ENCODE results near the gene SRRM4.

The SRRM4 gene

DNA sequence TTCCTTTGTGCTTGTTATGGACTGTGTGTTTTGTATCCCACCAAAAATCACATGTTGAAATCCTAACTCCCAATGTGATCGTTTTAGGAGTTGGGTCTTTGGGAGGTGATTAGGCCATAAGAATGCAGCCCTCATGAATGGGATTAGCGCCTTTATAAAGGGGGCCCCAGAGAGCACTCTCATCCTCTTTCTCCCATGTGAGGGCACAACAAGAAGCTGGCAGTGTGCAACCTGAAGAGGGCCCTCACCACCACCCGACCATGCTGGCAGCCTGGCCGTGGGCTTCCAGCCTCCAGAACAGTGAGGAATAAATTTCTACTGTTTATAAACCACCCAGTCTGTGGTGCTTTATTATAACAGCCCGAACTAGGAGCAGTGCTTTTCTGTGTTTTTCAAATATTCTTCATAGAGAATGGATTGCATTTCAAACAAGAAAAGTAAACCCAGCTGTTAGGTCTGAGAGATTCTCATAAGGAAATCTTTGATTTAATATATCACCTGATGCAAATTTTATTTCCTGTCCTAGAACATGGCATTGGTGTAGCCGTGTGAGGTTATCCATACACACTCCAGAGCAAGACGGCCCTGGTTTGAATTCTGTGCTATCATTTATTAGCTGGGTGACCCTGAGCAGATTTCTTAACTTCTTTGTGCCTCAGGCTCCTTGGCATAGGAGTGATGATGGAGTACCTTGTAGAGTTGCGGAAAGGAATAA lies 225.2 kb downstream of the SRRM4 start:
- DNase-seq: no peak

DNA sequence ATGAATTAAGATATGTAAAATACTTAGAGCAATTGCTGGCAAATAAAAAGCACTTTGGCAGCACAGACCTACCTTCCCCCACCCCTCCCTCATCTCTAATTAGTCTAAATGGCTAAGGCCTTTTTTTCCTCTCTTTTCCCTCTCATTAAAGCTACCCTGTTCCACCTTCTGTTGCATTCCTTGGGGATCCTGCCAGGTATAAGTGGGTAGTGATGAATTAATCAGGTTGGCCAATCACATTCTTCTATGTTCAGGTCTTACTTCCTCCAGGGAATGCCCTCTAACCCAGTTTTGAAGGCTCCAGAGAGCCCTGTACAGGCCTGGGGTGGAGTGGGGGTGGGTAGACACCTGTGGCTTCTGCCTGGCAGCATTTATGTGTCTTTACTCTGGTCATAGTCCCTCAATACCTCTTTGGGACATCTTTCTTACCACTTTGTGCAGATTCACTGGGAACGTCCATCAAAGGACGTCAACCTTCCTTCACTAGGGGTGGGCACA lies 225.8 kb downstream of the SRRM4 start:
- no peak for DNase-seq

DNA sequence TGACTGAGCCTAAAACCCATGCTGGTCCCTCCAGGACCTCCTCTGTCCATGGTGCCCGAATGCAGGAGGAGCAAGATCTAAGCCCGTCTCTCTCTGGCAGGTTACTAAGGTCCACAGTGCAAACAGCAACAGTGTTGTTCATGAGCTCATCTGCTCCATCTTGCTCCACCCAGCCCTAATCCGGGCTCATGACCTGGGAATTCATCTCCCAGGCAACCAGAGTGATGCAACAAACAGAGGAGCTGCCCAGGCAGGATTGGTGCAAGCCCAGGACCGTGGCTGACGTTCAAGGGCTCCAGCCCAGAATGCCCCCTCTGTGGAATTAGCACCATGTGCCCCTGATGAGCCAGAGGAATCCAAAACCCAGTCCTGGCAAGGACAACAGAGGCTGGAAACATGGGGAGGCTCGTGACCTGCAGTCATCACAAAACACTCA lies 227.3 kb downstream of the SRRM4 start:
- DNase-seq: no peak

DNA sequence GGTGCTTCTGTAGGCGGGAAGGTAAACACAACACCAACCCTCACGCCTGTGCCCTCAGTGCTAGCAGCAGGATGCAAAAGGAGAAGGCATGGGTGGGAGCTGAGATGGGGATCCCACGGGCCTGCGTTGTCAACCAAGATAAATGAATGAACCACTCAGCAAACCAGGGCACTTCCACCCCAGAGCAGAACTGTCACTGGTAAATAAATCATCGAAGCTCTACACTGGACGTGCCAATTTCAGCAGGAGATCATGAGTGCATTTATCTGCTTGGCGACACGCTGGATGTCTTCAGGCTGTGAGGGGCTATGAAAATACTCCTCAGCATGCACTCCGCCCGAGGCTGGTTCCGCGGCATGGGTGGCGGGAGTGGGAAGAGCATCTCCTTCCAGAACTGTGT lies 230.5 kb downstream of the SRRM4 start:
- DNase-seq: no peak

All from T-helper 9 cell (primary cell).